ENCODE results near the gene CNOT1.
A peak's percentile ranks its signal among the peaks of the same experiment; 100 is the strongest.

The CNOT1 gene

DNA sequence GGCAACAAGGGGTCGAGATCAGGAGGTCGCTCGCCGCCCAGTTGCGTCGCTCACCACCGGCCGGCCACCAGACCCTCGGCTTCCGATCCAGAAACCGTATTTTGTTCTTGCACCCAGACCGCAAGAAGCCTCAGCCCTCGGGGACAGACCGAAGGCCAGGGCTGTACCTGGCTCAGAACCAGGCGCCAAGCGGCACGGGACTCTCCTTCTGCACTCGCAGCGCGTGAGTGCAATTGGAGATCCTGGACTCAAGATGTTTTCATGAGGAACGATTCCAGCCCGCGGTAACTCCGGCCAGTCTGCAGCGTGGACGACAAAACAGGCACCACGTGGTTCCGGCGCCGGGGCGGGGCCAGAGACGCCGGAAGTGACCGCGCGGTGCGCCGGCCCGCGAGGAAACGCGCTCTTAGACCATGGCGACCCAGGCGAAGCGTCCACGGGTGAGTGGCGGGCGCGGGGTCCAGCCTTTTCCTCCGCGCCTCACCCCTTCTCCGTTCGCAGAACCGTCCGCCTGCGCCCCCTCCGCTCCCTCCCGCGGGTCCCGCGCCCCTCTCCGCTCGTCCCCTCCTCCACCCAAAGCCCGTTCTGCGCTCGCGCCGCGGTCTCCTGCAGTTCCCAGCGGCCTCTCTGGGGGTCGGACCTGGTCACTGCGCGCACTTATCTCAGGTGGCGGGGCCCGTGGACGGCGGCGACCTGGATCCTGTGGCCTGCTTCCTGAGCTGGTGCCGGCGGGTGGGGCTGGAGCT lies 114.3 kb downstream of the CNOT1 start, which contains the start of gene SETD6:
SETD6 (plus strand) TSS at position 393 of the 746 bp plus-strand sequence; CDS start at position 414, 21 bp downstream.
- peak; percentile 95 for DNase-seq

DNA sequence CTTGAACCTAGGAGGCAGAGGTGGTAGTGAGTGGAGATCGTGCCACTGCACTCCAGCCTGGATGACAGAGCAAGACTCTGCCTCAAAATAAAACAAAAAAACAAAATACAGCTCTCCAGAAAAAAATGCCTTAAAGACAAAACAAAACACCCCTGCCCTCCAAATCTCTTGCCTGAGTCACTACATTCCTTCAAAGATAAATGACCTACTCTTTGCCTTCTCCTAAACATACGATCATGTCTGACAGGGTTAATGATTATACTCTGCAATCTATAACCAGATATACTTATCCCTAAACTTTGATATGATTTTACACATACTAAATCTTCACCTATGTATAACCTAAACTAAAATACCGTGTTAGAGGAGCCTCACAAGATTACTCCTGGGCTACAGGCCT lies 115.8 kb downstream of the CNOT1 start:
- no peak for DNase-seq

- peak; percentile 87 for DNase-seq
Observed at GRCh38 chr16:58511933-58512815, 117.5 kb downstream of the CNOT1 start.

- no peak for DNase-seq
Observed at GRCh38 chr16:58510776-58511628, 118.6 kb downstream of the CNOT1 start.

- no peak for DNase-seq
Observed at GRCh38 chr16:58510097-58510775, 119.4 kb downstream of the CNOT1 start.

- DNase-seq = no peak
Observed at GRCh38 chr16:58509256-58510096, 120.2 kb downstream of the CNOT1 start.

DNA sequence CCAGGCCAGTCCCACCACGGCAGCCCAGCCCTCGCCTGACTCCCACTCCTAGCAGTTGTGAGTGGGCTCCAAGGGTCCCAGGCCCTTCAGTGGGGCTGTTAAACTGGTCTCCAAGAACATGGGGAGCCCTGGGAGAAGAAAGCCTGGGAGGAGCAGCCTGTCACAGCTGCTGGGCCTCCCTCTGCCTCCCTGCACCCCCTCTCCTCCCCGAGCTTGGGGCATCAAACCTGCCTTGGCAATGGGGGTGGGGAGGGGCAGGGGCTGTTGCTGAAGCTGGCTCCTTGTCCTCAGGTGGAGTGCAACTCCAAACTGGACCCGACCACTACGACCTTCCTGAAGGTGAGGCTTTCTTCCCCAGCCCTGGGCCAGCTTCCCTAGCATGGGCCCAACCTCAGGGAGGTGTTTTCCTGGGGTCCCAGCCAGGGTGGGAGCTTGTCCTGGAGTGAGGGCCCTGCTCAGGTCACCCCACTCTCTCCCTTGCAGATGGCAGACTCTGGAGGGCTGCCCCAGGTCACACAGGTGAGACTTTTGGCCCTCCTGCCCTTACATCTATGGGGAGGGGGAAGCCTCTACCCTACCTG lies 120.9 kb downstream of the CNOT1 start:
- no peak for DNase-seq

DNA sequence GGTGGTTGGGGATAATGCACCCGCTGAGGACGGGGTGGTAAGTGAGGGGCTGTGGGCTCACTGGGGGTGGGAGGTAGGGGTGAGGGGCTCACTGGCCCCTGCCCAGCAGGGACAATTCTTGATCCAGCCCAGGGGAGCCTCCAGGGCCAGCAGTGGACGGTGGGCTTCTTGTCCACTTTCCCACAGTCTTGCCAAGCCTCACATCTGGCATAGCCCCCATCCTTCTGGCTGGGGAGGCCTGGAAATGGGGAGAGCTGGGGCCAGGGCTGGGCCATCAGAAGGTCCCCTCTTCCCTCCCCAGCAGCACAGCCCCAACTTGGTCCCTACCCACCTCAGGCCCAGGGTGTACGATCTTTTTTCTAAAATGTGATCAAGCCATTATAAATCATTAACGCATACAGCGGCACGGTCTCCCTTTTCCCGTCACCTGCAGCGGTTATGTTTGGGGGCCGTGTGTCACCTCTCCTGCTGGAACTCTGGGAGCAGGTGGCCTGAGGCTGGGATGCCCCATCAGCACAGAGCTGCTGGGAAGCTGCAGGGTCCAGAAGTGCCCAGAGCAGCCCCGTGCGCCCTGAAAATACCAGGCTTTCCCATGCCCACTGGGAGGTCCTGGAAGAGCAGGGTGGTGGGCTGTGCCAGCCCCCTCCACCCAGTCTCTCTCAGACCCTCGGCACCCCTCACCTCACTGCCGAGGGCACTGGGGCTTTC lies 121.5 kb downstream of the CNOT1 start:
- DNase-seq = no peak

GRCh38 chr16:58507195-58507962 lies 122.2 kb downstream of the CNOT1 start:
- DNase-seq = no peak

DNA sequence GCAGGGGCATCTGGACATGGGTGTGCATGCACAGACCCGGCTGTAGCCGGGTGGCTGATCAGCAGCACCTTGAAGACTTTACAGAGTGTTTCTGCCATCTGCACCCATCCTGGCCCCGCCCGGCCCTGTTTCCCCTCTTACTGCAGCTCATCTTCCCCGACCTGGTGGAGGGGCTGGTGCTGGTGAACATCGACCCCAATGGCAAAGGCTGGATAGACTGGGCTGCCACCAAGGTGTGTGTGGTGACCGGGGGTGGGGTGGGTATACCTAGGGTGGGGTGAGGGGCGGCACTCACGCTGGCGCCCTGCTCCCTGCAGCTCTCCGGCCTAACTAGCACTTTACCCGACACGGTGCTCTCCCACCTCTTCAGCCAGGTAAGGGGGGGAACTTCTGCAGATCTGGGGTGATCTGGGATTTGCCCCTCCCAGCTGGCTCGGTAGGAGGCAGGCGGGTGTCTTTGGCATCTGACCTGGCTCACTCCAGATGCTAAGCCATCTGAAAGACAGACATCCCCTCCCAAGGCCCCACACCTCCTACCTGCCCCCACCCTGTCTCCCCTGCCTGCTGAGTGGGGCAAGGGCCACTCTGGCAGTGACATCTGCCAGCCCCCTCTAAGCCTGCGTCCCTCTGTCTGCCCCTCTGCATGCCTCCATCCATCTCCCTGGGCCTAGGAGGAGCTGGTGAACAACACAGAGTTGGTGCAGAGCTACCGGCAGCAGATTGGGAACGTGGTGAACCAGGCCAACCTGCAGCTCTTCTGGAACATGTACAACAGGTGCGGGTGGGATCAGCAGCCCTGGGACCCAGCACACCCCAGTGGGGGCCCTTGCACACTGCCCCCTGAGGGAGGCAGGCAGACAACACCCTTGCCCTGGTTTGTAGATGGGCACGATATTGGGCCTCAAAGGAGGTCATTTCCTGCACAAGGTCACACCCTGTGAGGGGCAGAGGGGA lies 123.1 kb downstream of the CNOT1 start:
- DNase-seq = no peak

DNA sequence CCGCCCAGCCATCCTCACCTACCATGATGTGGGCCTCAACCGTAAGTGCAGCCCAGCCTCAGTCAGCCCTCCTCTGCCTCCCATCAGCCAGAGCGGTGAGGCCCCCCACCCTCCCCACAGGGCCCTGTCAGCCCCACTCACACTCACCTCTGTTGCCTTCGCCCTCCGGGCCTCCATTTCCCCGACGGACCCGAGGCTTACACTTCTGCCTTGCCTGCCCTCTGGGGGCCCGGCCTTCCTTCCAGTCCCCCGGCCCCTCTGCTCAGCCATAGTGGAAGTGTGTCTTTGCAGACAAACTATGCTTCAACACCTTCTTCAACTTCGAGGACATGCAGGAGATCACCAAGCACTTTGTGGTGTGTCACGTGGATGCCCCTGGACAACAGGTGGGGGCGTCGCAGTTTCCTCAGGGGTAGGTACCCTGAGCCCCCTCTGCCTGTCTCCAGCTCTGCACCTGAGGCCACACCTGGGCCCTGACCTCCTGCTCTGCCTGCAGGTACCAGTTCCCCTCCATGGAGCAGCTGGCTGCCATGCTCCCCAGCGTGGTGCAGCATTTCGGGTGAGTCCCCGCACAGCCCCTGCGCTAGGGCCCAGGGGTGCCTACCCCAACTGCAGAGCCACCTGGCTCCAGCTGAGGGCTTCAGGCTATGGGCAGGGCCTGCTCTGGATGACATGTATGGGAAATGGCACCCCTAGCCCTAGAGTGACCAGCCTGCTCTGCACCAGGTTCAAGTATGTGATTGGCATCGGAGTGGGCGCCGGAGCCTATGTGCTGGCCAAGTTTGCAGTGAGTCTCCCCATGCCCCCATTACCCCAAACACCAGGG lies 125.5 kb downstream of the CNOT1 start:
- no peak for DNase-seq

GRCh38 chr16:58503166-58503862 lies 126.3 kb downstream of the CNOT1 start:
- DNase-seq = no peak

DNA sequence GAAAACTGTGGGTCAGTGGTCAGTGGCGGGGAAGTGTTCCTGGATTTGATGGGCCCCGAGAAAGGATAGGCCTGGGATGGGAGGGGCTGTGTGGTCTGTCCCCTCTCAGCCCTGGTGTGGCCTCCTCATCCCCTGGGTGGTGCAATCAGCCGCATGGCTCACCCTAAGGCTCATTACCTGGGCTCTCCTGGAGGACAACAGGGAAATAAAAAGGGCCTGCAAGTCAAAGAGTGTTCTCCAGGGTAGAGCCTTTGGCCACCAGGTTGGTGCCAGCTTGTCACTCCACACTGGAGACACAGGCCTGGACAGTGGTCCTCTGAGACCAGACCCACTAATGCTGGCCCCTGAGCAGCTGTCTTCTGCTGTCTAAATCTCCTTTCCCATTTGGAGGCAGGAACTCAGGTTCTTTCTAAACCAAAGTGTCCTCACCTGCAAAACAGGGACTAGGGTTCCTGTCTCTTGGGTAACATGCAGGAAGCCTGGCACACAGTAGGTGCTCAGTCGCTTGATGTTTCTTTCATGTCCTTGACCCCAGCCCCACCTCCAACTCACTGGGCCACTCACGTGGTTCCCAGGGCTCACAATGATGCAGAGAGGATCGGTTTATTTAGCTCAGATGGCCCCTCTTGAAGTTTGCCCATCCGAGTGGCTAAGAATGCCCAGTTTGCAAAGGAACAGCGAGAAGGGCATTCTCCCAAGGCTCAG lies 127.3 kb downstream of the CNOT1 start:
- no peak for DNase-seq

DNA sequence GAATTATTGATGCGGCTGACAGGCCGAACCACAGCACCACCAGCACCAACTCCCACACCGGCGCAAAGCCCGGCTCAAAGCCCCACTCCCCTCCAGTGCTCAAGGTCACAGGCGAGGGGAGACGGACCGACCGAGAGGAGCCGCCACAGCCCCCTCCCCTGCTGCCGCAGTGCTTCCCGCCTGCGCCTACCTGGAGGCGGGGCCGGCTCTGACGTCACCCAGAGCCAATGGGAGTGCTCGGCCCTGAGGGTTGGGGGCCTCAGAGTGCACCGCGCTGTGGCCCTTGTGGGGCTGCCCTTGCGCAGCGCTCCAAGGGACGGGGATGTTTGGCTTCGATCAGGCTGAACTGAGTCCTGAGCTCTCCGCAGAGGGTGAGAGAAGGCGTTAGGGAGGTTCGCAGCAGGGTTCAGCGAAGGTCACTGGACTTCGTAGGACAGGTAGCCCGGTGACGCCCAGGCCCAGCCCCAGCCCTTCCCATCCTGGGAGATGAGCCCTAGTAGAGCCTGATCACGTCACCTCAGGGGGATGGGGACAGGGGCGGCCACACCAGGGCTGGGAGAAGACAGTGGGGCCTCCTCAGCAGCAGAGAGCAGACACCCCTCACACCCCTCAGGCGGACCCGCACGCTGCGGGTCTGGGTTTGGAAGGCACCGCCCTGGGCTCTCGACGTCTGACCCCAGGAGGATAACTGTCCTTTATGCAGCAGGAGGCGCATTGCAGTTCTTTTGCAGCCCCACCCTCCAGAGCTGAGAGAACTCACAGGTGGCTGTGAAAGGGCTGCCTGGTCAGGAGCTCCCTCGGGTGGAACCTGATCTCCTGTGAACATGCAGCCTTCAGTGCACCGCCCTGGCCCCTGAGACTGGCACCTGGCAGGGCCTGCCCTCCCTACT lies 128.1 kb downstream of the CNOT1 start:
- DNase-seq = peak; percentile 90
